GM12872 (cell line): Measurements from ENCODE around the gene CYP2C19.

Source experiments
- TF ChIP-seq, protein P1 (sequence below): IDR thresholded peaks from 3 replicates; pipeline ENCODE4 v1.5.1; 2011; ENCODE audit warnings: low read depth, mild to moderate bottlenecking, low read length, moderate library complexity; ENCODE audit not compliant: insufficient read depth

CYP2C19 gene

DNA sequence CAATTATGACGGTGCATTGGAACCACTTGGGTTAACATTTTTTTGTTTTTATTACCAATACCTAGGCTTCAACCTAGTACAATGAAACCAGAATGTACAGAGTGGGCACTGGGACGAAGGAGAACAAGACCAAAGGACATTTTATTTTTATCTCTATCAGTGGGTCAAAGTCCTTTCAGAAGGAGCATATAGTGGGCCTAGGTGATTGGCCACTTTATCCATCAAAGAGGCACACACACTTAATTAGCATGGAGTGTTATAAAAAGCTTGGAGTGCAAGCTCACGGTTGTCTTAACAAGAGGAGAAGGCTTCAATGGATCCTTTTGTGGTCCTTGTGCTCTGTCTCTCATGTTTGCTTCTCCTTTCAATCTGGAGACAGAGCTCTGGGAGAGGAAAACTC is at the start of gene CYP2C19:
Gene CYP2C19 (plus strand): TSS at position 289 of the 400 bp plus-strand sequence. CDS start 25 bp downstream, at position 314.
- TF ChIP-seq, protein P1, sequence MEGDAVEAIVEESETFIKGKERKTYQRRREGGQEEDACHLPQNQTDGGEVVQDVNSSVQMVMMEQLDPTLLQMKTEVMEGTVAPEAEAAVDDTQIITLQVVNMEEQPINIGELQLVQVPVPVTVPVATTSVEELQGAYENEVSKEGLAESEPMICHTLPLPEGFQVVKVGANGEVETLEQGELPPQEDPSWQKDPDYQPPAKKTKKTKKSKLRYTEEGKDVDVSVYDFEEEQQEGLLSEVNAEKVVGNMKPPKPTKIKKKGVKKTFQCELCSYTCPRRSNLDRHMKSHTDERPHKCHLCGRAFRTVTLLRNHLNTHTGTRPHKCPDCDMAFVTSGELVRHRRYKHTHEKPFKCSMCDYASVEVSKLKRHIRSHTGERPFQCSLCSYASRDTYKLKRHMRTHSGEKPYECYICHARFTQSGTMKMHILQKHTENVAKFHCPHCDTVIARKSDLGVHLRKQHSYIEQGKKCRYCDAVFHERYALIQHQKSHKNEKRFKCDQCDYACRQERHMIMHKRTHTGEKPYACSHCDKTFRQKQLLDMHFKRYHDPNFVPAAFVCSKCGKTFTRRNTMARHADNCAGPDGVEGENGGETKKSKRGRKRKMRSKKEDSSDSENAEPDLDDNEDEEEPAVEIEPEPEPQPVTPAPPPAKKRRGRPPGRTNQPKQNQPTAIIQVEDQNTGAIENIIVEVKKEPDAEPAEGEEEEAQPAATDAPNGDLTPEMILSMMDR, result no peak

DNA sequence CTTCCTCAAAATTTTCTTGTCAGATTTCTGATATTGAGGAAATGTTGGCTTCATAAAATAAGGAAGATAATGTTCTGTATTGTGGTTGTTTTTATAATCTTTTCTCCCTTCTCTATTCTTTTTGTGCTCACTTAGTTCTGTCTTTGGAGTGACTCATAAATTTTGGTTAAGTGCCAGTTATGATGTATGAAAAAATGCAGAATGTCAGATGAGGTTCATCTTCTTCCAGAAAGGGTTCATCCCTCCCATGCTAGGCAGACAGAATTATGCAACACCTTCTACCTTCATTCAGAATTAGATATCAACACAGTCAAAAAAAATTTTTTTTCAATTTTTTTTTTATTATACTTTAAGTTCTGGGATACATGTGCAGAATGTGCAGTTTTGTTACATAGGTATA is 36.6 kb upstream of the CYP2C19 start:
- TF ChIP-seq, protein P1, result no peak

DNA sequence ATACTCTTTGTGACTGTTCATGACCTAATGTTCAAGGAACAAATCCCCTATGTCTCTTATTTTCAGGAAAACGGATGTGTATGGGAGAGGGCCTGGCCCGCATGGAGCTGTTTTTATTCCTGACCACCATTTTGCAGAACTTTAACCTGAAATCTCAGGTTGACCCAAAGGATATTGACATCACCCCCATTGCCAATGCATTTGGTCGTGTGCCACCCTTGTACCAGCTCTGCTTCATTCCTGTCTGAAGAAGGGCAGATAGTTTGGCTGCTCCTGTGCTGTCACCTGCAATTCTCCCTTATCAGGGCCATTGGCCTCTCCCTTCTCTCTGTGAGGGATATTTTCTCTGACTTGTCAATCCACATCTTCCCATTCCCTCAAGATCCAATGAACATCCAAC is 27.3 kb upstream of the CYP2C19 start:
- TF ChIP-seq, protein P1, result no peak

DNA sequence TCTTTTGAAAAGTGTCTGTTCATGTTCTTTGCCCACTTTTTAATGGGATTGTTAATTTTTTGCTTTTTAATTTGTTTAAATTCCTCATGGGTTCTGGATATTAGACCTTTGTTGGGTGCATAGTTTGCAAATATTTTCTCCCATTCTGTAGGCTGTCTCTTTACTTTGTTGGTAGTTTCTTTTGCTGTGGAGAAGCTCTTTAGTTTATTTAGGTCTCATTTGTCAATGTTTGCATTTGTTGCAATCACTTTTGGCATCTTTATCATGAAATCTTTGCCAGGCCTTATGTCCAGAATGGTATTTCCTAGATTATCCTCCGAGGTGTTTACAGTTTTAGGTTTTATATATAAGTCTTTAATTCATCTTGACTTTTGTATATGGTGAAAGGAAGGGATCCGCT is 23.9 kb upstream of the CYP2C19 start:
- TF ChIP-seq, protein P1, result no peak

DNA sequence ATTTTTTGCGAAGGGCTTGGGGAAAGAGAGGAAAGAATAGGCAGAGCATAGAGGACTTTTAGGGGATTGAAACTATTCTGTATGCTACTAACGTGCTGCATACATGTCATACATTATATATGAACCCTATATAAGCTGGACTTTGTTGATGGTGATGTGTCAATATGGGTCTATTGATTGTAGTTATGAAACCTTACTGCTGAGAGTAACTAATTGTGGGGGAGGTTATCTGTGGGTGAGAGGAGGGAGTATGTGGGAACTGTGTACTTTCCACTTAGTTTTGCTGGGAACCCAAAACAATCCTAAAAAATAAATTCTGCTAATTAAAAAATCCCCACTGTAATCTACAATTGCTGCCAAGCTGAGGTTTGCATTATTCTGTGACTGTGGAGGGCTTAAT is 15.3 kb upstream of the CYP2C19 start:
- TF ChIP-seq, protein P1, result no peak

DNA sequence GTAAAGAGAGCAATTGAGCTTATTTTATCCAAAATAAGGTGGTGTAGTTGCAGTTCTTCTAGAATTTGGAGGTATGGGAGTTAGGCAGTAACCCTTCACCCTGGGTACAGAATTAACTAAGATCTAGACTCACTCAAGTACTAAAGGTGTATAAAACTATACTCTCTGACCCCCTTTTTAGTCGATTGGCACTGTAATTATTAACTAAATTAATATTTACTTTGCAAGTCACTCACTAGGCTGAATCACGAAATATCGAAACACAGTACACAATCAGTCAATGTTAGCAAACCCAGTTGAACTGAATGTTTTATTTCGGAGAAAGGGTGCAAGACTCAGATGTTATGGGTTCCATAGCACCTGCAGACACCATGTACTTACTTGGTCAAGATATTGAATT is 14.6 kb upstream of the CYP2C19 start:
- TF ChIP-seq, protein P1, result no peak

DNA sequence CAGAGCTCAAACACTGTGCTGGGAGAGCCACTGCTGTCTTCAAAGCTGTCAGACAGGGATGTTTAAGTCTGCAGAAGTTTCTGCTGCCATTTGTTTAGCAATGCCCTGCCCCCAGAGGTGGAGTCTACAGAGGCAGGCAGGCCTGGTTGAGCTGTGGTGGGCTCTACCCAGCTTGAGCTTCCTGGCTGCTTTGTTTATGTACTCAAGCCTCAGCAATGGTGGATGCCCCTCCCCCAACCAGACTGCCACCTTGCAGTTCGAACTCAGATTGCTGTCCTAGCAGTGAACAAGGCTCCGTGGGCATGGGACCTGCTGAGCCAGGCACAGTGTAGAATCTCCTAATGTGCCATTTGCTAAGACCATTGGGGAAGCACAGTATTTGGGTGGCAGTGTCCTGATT is 4.6 kb upstream of the CYP2C19 start:
- TF ChIP-seq, protein P1, result no peak
